ENCODE data around the gene PCDHGA3.
A peak's percentile ranks its signal among the peaks of the same experiment; 100 is the strongest.
"Not testable (repeated sequence)": the region's sequence is repeated elsewhere in the genome, so short reads cannot be mapped to it uniquely, and the experiment has no call there.

PCDHGA3 gene

GRCh38 chr5:141332571-141332970 is 11.1 kb upstream of the PCDHGA3 start:
- WGBS (ENCODE audit: insufficient coverage): 39% methylated on average over 35 of the region's 39 CpGs
- H3K4me3 ChIP-seq (ENCODE audit: control insufficient read depth in 1 of 7, extremely low read depth in 1 of 7, insufficient read depth in 4 of 7, low read depth in 2 of 7, low read length in 6 of 7); H3K27ac ChIP-seq (ENCODE audit: insufficient read depth in 1 of 2, low read depth in 1 of 2, low read length in 2 of 2, poor library complexity in 1 of 2, severe bottlenecking in 2 of 2); H3K36me3 ChIP-seq (ENCODE audit: control insufficient read depth in 4 of 4, insufficient read depth in 4 of 4, low read length in 3 of 4); POLR2A ChIA-PET; DNase-seq; H3K4me1 ChIP-seq (ENCODE audit: control extremely low read depth in 1 of 4, control insufficient read depth in 4 of 4, insufficient read depth in 4 of 4, low read length in 3 of 4): not testable (repeated sequence)
- Histone ChIP-seq H3K9me3 (ENCODE audit: control extremely low read depth in 1 of 5, control insufficient read depth in 4 of 5, insufficient read depth in 2 of 5, low read depth in 1 of 5, low read length in 4 of 5) (peaks cover 18 to 77% (median 39%) of the 10 kb centered on the region in 5 experiments), H3K27me3 (replicated peaks in 2 of 5; ENCODE audit: control insufficient read depth in 4 of 5, insufficient read depth in 5 of 5, low read length in 4 of 5) (peaks cover 15 to 71% (median 34%) of the 10 kb centered on the region in 5 experiments)
- CTCF ChIA-PET: interaction anchor here (1.0 kb wide), 2 partner anchors 10 kb away, joined by 3 to 4 read pairs; no protein-coding TSS in a partner anchor

- H3K4me3 ChIP-seq (ENCODE audit: control insufficient read depth in 1 of 7, extremely low read depth in 1 of 7, insufficient read depth in 4 of 7, low read depth in 2 of 7, low read length in 6 of 7): peak within 1 kb of the TSS in 5 of 7 experiments; percentile 5 to 60 (median 33)
- POLR2A ChIA-PET: no interaction called here
- 12% methylated on average over 25 of the region's 27 CpGs for WGBS (ENCODE audit: insufficient coverage)
These were observed 4.9 kb upstream of the PCDHGA3 start, which contains the start of gene PCDHGA2 for GRCh38 chr5:141338538-141339306. Gene PCDHGA2, plus strand, starts transcription at chr5:141338760.

GRCh38 chr5:141340781-141341354 is 2.8 kb upstream of the PCDHGA3 start:
- H3K36me3 ChIP-seq (ENCODE audit: control insufficient read depth in 4 of 4, insufficient read depth in 4 of 4, low read length in 3 of 4); POLR2A ChIA-PET; DNase-seq; H3K4me3 ChIP-seq (ENCODE audit: control insufficient read depth in 1 of 7, extremely low read depth in 1 of 7, insufficient read depth in 4 of 7, low read depth in 2 of 7, low read length in 6 of 7); H3K4me1 ChIP-seq (ENCODE audit: control extremely low read depth in 1 of 4, control insufficient read depth in 4 of 4, insufficient read depth in 4 of 4, low read length in 3 of 4); H3K27ac ChIP-seq (ENCODE audit: insufficient read depth in 1 of 2, low read depth in 1 of 2, low read length in 2 of 2, poor library complexity in 1 of 2, severe bottlenecking in 2 of 2): not testable (repeated sequence)
- peaks cover 21 to 80% (median 47%) of the 10 kb centered on the region in 5 experiments for H3K9me3 ChIP-seq (ENCODE audit: control extremely low read depth in 1 of 5, control insufficient read depth in 4 of 5, insufficient read depth in 2 of 5, low read depth in 1 of 5, low read length in 4 of 5)
- H3K27me3 ChIP-seq (replicated peaks in 2 of 5; ENCODE audit: control insufficient read depth in 4 of 5, insufficient read depth in 5 of 5, low read length in 4 of 5): peaks cover 22 to 82% (median 29%) of the 10 kb centered on the region in 5 experiments
- CTCF ChIA-PET: interaction anchor here (1.4 kb wide), 1 partner anchor 16 kb away, joined by 3 read pairs; no protein-coding TSS in a partner anchor
- 48% methylated on average over 23 of the region's 45 CpGs for WGBS (ENCODE audit: insufficient coverage)

More at GRCh38 chr5:141338538-141339306, 4.9 kb upstream of the PCDHGA3 start, which contains the start of gene PCDHGA2:
- Histone ChIP-seq H3K27me3 (replicated peaks in 2 of 5; ENCODE audit: control insufficient read depth in 4 of 5, insufficient read depth in 5 of 5, low read length in 4 of 5) (peaks cover 17 to 76% (median 38%) of the 10 kb centered on the region in 5 experiments), H3K9me3 (ENCODE audit: control extremely low read depth in 1 of 5, control insufficient read depth in 4 of 5, insufficient read depth in 2 of 5, low read depth in 1 of 5, low read length in 4 of 5) (peaks cover 27 to 74% (median 31%) of the 10 kb centered on the region in 5 experiments), H3K4me1 (ENCODE audit: control extremely low read depth in 1 of 4, control insufficient read depth in 4 of 4, insufficient read depth in 4 of 4, low read length in 3 of 4) (no peaks in the 10 kb centered on the region), H3K36me3 (ENCODE audit: control insufficient read depth in 4 of 4, insufficient read depth in 4 of 4, low read length in 3 of 4) (peaks cover 0 to 3% (median 0%) of the 10 kb centered on the region in 4 experiments), H3K27ac (ENCODE audit: insufficient read depth in 1 of 2, low read depth in 1 of 2, low read length in 2 of 2, poor library complexity in 1 of 2, severe bottlenecking in 2 of 2) (no peak within 1 kb of the TSS)
- peak; percentile 47 to 79 (median 73) for DNase-seq
- CTCF ChIA-PET: interaction anchor here (0.8 to 2.5 kb wide), 8 partner anchors 9 to 219 kb away, joined by 3 to 12 read pairs (median 4); partner anchors contain the start of genes PCDHGA1, PCDHGA10, PCDHGB3 and TAF7

GRCh38 chr5:141342773-141343172 is 856 bp upstream of the PCDHGA3 start:
- DNase-seq: no peak
- Histone ChIP-seq H3K4me3 (ENCODE audit: control insufficient read depth in 1 of 7, extremely low read depth in 1 of 7, insufficient read depth in 4 of 7, low read depth in 2 of 7, low read length in 6 of 7) (no peak overlapping the region), H3K4me1 (ENCODE audit: control extremely low read depth in 1 of 4, control insufficient read depth in 4 of 4, insufficient read depth in 4 of 4, low read length in 3 of 4) (no peaks in the 10 kb centered on the region), H3K36me3 (ENCODE audit: control insufficient read depth in 4 of 4, insufficient read depth in 4 of 4, low read length in 3 of 4) (peaks cover 0 to 9% (median 0%) of the 10 kb centered on the region in 4 experiments), H3K27me3 (replicated peaks in 2 of 5; ENCODE audit: control insufficient read depth in 4 of 5, insufficient read depth in 5 of 5, low read length in 4 of 5) (peaks cover 14 to 84% (median 30%) of the 10 kb centered on the region in 5 experiments), H3K27ac (ENCODE audit: insufficient read depth in 1 of 2, low read depth in 1 of 2, low read length in 2 of 2, poor library complexity in 1 of 2, severe bottlenecking in 2 of 2) (no peak overlapping the region), H3K9me3 (ENCODE audit: control extremely low read depth in 1 of 5, control insufficient read depth in 4 of 5, insufficient read depth in 2 of 5, low read depth in 1 of 5, low read length in 4 of 5) (peaks cover 12 to 71% (median 45%) of the 10 kb centered on the region in 5 experiments)
- POLR2A ChIA-PET: no interaction called here
- CTCF ChIA-PET: interaction anchor here (0.7 to 2.6 kb wide), 7 partner anchors 8 to 74 kb away, joined by 3 to 7 read pairs (median 4); partner anchors contain the start of genes PCDHGA1, PCDHGA4 and TAF7
- WGBS (ENCODE audit: insufficient coverage): 60% methylated on average over 1 of the region's 1 CpG

- peaks cover 17 to 82% (median 22%) of the 10 kb centered on the region in 5 experiments for H3K27me3 ChIP-seq (replicated peaks in 2 of 5; ENCODE audit: control insufficient read depth in 4 of 5, insufficient read depth in 5 of 5, low read length in 4 of 5)
These were observed 379 bp downstream of the PCDHGA3 start for GRCh38 chr5:141343953-141344463.

GRCh38 chr5:141345327-141345726 is 1.7 kb downstream of the PCDHGA3 start:
- H3K4me1 ChIP-seq (ENCODE audit: control extremely low read depth in 1 of 4, control insufficient read depth in 4 of 4, insufficient read depth in 4 of 4, low read length in 3 of 4): no peaks in the 10 kb centered on the region
- no peak overlapping the region for H3K27ac ChIP-seq (ENCODE audit: insufficient read depth in 1 of 2, low read depth in 1 of 2, low read length in 2 of 2, poor library complexity in 1 of 2, severe bottlenecking in 2 of 2)
- ChIA-PET CTCF (no interaction called here), POLR2A (no interaction called here)
- H3K9me3 ChIP-seq (ENCODE audit: control extremely low read depth in 1 of 5, control insufficient read depth in 4 of 5, insufficient read depth in 2 of 5, low read depth in 1 of 5, low read length in 4 of 5): peaks cover 14 to 58% (median 33%) of the 10 kb centered on the region in 5 experiments
- peaks cover 13 to 79% (median 14%) of the 10 kb centered on the region in 5 experiments for H3K27me3 ChIP-seq (replicated peaks in 2 of 5; ENCODE audit: control insufficient read depth in 4 of 5, insufficient read depth in 5 of 5, low read length in 4 of 5)
- H3K36me3 ChIP-seq (ENCODE audit: control insufficient read depth in 4 of 4, insufficient read depth in 4 of 4, low read length in 3 of 4): peaks cover 0 to 6% (median 0%) of the 10 kb centered on the region in 4 experiments
- H3K4me3 ChIP-seq (ENCODE audit: control insufficient read depth in 1 of 7, extremely low read depth in 1 of 7, insufficient read depth in 4 of 7, low read depth in 2 of 7, low read length in 6 of 7): no peak overlapping the region
- 24% methylated on average over 16 of the region's 20 CpGs for WGBS (ENCODE audit: insufficient coverage)
- no peak for DNase-seq

More at GRCh38 chr5:141343953-141344463, 379 bp downstream of the PCDHGA3 start:
- Histone ChIP-seq H3K36me3 (ENCODE audit: control insufficient read depth in 4 of 4, insufficient read depth in 4 of 4, low read length in 3 of 4) (peaks cover 0 to 9% (median 0%) of the 10 kb centered on the region in 4 experiments), H3K27ac (ENCODE audit: insufficient read depth in 1 of 2, low read depth in 1 of 2, low read length in 2 of 2, poor library complexity in 1 of 2, severe bottlenecking in 2 of 2) (no peak overlapping the region), H3K4me3 (ENCODE audit: control insufficient read depth in 1 of 7, extremely low read depth in 1 of 7, insufficient read depth in 4 of 7, low read depth in 2 of 7, low read length in 6 of 7) (peak overlapping the region in 4 of 7 experiments; percentile 6 to 51 (median 10)), H3K4me1 (ENCODE audit: control extremely low read depth in 1 of 4, control insufficient read depth in 4 of 4, insufficient read depth in 4 of 4, low read length in 3 of 4) (no peaks in the 10 kb centered on the region), H3K9me3 (ENCODE audit: control extremely low read depth in 1 of 5, control insufficient read depth in 4 of 5, insufficient read depth in 2 of 5, low read depth in 1 of 5, low read length in 4 of 5) (peaks cover 17 to 63% (median 37%) of the 10 kb centered on the region in 5 experiments)
- WGBS (ENCODE audit: insufficient coverage): 24% methylated on average over 27 of the region's 31 CpGs
- ChIA-PET CTCF (interaction anchor here (1.0 to 2.6 kb wide), 4 partner anchors 9 to 26 kb away, joined by 3 to 7 read pairs (median 4); partner anchors contain the start of gene TAF7), POLR2A (no interaction called here)
- DNase-seq: no peak

Data from common myeloid progenitor, CD34-positive (primary cell).